ENCODE measurements around the gene FOXN3.

- TF ChIP-seq POLR2A (IDR thresholded peaks at IDR 0.05), result no peak
- TF ChIP-seq CTCF (IDR thresholded peaks at IDR 0.05), result no peak
These were observed 47.4 kb downstream of the FOXN3 start for GRCh38 chr14:89369656-89370055.
